ENCODE data around the gene HMGCS2.

The HMGCS2 gene

DNA sequence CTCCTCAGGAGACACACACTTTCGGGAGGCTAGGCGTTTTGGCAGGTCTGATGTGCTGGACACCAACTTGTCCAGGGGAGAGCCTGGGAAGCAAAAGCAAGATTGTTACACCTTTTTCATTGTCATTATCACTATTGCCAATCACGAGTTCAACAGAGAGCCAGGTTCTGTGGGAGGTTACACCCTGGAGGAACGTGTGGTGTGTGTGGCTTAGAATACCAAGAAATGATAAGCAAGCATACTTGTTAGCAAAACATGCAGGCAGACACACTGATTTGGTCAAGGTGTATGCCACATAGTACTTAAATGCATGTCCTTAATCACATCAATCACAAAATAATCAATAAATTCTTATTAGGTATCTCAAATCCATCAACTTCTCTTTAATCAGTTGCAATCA lies 16.1 kb downstream of the HMGCS2 start:
- no peak for DNase-seq

DNA sequence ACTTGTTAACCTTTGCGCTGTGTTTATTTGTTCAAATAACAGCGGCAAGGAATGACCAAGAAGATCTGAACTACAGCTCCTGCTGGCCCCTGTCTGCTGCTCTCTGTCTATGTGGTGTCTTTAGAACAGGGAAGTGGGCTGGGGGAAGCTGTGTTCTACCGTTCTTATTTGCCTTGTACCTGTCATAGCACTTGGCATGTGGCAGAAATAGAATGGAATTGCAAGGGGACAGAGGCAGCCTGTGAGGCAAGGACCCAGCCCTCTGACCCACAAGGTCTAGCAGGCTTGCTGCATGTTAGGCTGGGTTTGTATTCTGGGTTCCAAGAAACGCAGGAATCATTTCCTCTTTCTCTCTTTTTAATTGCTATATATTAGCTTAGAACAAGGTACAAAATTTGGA lies 20.7 kb downstream of the HMGCS2 start:
- DNase-seq: no peak

DNA sequence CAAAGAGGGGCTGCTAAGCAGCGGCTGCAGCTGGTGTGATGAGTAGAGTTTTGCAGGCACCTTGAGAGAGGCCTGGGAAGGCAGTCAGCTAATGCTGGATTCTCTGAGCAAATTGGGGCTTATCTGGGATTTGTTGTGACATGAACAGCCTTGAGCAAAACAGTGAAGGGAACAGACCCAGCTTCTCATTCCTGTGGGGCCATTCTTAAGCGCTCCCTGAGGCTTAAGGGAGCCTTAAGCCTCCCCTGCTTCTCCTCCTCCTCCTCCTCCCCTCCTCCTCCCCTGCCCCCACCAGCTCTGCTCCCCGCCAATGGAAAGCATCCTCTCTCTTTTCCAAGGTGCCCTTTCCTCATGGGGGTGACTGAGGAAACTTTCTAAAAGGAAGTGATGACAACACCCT lies 21.3 kb downstream of the HMGCS2 start:
- no peak for DNase-seq

DNA sequence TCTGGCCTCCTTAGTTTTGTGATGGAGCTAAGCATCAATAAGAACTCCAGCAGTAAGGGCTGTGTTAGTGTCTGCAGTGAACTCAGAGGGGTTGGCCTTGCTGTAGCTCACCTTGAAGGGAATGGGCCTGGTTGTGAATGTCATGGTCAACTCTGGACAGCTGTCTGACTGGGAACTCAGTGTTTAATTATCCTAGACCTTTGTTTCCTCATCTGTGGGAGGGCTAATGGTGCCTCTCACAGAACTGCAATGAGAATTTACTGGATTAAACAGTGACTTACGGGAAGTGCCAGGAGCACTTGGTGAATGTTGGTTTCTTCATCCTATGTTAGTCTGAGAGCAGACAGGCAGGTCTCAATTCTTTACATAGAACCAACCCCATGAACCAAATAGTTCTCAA lies 23.7 kb downstream of the HMGCS2 start:
- no peak for DNase-seq

DNA sequence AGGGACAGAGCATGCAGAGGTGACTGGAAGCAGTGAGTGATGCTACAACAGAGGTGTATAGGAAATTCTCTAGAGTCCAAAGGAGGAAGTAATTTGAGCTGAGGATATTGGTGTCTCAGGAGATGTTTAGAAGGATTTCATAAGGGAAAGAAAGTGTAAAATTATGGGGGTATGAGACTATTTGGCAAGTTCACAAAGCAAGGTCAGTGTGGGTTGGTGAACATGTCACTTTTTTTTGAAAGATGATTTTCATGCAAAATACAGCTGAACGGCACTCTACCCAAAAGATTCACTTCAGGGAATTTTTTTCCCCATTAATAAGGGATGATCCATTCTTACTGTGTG lies 24.1 kb downstream of the HMGCS2 start:
- no peak for DNase-seq

DNA sequence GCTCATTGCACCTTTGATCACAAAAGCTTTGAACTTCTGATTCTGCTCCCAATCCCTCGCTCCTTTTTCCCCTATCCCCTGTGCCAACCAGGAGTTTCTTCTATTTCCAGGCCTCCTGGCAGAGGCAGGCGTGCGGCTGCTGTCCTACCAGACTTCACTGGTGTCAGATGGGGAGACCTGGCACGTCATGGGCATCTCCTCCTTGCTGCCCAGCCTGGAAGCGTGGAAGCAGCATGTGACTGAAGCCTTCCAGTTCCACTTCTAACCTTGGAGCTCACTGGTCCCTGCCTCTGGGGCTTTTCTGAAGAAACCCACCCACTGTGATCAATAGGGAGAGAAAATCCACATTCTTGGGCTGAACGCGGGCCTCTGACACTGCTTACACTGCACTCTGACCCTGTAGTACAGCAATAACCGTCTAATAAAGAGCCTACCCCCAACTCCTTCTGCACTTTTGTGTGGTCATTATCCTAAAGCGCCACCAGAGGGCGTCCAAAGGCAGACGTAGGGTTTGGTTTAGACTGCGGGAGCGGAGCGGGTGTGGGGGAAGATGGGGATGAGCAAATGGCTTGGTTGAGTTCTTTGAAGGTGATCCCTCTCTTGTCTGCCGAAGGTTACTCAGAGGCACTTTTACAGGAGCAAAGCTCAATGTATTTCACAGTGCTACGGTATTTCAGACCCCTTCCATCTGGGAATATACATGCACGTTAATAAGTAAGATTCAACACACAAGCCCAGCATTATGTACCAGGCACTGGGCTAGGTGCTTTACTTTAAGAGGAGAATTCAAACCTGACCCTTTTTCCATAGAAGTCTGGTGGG lies 24.7 kb downstream of the HMGCS2 start:
- peak; percentile 10 for DNase-seq

DNA sequence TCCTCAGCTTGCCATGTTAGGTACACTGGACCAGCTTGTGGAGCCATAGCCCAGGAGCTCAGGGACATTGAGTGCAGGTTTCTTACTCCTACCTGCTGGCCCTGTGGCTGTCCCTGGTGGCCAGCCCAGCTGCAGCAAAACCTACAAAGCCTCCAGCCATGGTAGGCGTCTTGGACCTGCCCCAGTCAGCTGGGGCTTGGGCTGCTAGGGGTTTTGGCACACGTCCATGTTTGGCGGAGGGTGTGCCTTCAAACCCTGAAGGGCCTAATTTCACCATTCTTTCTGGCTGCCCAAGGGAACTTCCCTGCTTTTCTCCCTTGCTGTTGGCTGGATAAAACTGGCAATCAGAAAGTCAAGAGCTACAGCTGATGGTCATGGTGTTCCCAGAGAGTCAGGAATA lies 25.4 kb downstream of the HMGCS2 start:
- no peak for DNase-seq

DNA sequence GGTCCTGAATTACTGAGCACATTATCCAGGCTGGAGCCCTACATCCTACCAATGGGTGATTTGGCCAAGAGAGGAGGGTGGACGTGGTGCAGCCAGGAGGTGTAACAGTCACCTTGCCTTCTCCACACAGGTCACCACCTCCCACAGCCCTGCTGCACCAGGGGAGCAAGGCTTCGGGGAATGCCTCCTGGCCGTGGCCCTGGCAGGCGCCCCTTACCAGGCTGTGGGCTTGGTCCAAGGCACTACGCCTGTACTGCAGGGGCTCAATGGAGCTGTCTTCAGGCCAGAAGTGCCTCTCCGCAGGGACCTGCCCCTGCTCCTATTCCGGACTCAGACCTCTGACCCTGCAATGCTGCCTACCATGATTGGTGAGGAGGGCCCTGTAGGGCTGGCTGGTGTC lies 26.0 kb downstream of the HMGCS2 start:
- DNase-seq: no peak

DNA sequence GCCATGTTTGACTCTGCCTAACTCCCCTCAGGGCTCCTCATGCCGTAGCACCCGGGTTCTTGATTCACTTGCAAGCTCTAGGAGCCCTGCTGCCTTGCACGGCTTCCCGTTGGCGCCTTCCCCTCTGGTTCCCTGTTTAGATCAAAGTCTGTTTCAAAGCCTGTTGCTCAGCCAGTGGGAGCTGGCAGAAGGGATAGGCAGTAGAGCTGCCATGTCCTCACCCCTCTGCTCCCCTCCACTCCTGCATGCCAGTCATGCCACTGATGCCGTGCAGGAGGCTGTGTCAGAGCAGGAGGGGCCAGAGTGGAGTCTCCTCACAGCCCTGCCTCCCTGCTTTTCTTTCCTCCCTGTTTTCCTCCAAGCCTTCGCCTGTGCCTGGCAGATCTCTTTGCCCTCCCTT lies 26.5 kb downstream of the HMGCS2 start:
- no peak for DNase-seq

DNA sequence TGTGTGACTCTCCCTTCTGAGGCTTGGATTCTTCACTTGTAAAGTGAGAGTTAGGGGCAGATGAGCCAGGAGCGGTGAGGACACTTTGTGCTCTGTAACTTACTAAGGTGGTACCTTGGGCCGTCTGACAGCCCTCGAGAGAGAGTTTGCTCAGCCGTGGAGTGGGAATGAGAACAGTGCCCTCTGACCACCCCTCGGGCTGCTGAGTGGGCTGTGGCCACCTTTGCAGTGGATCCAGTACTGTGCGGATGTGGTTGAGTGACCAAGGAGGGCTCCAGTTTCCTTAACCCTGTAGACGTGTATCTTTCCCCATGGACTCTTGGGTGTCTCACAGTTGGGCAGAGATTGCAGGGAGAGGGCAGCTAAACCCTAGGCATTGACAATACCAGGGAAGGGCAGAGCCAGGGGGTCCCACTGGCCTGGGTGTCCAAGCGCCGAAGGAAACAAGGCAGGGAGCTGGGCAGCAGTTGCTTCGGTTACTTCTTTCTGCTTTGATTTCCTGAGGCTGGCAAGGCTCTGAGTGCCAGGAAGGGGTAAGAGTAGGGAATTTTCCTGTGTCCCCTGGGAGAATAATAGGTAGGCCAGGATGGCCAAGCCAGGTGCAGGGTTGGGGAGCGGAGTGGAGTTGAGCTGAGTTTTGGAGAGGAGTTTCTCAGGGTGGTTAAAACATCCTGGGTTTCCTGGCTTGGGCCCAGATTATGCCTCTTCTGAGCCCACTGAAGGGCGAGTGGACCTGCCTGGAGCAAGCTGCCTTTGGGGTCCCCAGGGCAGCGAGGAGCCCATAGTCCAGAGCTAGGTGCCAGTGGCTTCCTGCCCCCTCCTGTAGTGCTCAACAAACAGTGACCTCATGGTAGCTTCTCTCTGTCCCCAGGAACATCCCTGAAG lies 27.6 kb downstream of the HMGCS2 start:
- no peak for DNase-seq

DNA sequence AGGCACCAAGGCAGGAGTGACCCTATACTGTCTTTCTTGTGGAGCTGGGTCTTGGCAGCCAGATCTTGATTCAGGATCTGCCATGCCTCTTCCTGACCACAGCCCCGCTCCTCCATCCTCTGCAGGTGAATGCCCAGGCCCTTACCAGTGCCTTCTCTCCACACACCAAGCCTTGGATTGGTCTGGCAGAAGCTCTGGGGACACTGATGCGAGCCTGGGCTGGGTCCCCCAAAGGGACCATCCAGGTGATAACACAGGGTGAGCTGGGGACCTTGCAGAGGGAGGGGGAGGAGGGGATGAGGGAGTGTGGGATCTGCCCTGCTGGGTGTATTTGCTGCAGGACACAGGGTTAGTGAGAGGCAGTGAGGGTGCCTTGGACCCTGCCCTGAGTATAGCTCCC lies 28.4 kb downstream of the HMGCS2 start:
- no peak for DNase-seq

DNA sequence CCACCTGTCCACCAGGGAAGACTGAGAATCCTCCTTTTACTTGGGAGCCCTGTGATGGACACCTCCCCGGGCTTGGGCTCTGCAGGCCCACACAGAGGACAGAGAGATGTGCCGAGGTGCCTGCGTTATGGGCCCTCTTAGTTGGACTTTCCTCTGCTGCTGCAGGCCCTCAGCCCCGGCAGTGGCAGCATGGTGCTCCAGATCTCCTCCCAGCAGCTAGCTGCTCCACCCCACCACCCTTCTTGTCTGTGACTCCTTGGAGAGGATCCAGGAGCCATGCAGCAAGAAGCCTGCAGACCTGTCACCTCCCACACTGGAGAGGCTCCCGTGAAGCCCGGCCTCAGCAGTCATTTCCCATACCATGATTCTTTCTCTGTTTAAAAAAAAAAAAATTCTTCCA lies 29.6 kb downstream of the HMGCS2 start:
- no peak for DNase-seq

DNA sequence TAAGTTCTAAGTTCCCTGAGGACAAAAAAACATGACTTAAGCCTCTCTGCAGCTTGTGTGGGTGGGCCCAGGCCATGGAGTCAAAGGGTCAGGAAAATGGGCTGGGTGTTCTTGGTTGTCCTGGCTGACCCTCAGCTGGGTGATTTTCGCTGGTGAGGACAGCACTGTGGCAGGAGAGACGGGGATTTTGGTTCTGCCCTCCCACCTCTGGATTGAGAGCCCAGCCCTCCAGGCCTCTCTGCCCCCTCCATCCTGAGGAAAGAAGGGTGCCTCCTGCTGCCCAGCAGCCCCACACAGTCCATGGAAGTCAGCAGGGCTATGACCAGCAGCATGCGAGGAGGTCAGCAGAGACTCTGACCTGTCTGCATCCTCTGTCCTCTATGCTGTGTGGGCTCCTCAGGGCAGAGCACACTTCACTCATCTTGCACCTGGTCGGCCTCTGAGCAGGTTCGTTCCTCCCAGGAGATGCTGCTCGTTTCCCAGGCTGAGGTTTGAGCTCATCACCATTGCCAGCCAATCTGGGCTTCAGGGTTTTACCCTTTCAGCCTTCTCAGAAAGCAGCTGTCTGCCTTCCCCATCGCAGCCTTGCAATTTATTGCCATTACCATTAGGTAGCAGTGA lies 30.5 kb downstream of the HMGCS2 start:
- DNase-seq: no peak

DNA sequence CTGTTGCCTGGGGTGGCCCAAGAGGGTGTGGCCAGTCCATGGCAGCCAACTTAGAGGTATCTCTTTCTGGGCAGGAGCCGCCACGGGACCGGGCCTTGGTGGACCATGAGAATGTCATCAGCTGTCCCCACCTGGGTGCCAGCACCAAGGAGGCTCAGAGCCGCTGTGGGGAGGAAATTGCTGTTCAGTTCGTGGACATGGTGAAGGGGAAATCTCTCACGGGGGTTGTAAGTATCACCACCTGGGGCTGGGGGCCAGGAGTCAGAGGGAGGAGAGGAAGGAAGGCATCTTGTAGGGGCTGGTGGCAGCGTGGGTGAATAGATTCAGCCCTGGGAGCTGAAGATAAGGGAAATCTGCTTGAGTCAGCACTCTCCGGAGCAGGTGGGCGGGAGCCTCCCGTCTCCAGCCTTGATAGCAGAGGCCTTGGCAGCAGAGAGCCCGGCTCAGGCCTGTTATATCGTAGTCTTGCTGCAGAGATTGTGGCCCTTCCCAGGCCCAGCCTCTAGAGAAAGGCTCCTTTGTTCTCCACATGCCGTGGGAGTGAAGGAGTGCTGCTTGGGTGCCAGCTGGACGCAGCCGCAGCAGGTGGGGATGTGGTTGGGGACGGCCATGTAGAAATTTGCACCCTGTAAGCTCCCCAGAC lies 31.5 kb downstream of the HMGCS2 start:
- DNase-seq: no peak

DNA sequence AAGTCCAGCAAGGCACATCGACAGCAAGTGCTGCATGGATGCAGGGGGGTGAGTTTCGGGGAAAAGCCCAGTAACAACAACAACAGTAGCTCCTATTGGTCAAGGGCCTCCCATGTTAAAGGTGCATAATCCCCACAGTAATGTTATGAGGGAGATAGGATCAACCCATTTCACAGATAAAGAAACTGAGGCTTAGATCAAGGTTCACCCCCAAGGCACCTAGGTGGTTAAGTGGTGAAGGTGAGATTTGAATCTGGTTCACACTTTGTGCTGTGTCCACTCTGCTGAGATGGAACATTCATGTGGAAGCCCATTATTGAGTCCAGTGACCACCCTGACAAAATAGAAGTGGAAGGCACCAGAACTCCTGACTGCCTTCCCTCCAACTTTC lies 32.1 kb downstream of the HMGCS2 start:
- DNase-seq: no peak

DNA sequence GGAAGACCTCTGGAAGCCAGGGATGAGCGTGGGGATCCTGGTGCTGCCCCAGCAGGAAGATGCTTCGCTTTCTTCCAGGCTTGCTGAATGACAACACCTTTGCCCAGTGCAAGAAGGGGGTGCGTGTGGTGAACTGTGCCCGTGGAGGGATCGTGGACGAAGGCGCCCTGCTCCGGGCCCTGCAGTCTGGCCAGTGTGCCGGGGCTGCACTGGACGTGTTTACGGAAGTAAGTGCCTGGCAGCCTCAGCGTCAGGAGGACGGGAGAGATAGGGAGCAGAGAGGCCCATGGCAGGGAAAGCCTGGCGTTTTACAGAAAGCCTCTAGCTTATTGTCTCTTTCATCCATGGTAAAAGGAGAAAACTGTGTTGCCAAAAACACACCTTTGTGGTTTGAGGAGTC lies 33.5 kb downstream of the HMGCS2 start:
- no peak for DNase-seq

DNA sequence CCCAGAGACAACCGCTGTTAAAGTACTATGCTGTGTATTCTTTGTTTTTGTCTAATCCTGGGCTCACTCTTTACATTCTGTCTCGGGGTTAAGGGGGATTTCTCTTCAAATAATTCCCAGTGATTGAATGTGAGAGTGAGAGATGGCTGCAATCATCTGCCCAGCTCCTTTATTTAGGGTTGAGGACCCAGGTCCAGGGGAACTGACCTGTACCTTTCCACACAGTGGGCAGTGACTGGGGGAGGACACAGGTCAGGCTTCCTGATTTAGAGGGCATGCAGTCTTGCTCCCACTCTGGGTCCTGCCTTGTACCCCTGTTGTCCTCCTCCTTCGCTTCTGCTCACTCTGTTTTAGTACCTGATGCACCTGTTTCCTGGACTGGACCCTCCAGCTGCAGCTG lies 35.0 kb downstream of the HMGCS2 start:
- no peak for DNase-seq

DNA sequence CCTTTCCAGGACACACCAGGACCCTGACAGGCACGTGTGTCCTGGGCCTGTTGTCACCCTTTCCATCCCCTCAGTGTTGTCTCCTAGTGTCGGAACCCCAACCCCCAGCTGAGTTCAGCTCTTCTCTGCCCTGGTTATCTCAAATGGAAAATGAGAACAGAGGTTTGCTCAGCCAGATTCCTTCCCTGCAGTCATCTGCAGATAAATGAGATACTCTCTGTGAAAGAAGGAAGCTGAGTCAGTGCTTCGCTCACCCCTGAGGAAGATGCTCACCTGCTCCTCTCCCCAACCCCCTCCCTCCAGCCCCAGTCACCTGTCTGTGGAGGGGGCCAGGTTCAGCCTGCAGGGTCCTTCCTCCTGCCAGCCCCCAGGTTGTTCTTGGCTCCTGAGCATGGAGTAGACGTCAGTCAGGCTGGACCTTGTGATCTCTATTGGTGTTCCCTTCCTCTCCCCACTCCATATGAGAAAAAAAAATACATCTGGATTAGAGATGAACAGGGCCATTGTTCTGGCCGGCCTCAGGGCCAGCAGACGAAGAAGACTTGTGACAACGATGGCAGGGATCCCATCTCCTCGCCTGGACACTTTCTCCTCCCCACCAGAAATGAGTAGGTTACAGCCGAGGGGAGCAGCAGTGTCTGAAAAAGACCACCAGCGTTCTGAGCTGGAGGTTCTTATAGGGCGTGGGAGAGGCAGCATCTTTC lies 36.1 kb downstream of the HMGCS2 start:
- no peak for DNase-seq

DNA sequence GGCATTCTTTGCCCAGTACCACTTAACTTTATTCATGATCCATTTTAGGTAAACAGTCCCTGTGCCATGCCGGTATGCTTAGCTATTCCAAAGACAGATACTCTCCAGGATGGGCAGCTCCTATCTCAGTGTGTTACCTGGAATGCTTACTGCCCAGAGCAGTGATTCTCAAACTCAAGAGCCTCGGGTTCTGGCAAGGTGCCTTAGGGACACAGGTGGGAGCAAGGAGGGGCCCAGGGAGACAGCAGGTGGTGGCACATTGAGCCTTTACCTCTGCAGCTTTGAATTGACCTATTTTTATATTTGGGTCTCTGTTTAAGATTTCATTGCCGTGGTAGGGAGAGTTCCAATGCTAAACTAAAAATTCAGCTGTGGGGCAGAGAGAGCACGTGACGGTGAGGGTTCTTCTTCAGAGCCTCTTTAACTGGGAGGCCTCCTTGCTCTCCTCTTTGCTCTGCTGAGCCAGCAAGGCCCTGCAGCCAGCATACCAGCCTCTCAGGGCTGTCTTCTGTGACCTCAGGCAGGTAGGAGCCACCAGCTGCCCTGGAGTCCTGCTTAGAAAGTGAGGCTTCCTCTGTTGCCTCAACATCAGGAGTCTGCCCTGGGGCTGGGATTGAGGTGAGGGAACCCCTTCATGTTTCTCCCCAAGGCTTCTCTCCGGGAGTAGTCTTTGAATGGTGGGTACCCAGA lies 36.8 kb downstream of the HMGCS2 start:
- DNase-seq: no peak

DNA sequence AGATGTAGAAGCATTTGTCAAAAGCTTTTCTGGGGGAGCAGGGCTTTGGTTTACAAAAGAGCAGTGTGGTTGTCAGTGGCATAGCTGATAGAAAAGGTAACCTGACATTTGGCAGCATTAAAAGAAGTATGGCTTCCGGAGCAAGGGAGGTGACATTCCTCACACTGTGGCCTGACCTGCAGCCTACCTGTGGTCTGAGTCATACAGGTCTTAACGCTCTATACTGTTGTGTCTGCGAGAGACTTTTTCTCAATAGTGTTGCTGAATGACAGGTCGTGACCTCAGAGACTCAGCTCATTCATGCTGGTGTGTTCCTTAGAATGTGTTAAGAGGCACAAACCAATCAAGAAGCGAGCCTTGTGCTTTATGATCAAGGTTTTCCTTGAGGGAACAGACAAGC lies 37.6 kb downstream of the HMGCS2 start:
- DNase-seq: no peak

DNA sequence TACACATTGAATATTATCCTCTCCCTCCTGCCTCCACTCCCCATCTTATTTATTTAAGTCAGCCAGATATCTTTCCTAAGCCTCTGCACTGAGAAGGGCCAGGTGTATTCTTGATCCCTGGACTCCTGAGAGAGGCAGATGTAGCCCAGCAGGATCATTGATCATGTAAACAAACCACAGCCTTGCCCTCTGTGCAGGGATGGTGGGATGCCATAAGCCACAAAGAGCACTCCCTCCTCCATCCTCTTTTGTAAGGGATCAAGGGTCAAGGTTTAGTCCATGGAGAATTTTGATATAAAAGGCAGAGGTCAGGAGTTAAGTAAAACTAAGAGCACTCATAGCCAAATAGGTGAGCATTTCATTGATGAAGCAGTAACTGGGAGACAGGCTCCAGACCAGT lies 39.7 kb downstream of the HMGCS2 start:
- DNase-seq: no peak

DNA sequence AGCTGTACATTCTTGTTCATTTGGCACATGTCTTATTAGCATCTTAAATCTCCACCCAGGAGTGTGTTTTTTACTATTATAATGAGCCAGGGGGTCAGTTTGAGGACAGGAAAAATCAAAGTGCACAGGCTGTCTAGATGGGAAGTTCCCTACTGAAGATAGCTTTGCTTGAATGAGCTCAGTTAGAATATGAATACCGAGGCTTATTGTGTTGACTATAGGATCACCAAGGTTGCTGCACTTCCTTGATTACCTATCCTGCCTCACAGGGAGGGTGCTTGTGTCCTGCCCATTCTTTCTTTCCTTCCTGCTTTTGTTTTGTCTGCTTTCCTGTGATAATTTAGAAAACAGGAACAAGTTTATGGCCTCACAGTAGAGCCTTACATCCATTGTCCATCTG lies 40.7 kb downstream of the HMGCS2 start:
- DNase-seq: no peak
